Psoas muscle (tissue), 8 donors: ENCODE measurements around the gene KRT24. TPM values are rescaled to one million over a fixed set of nuclear protein-coding genes. Genes with fewer than 3 reads are reported as not detected.
"Not testable (repeated sequence)": the region's sequence is repeated elsewhere in the genome, so short reads cannot be mapped to it uniquely, and the experiment has no call there.

Experiments used
- ATAC-seq, 4 donors: fragments of 200-7000 bp; cut with Tn5 transposase; one replicate each; pipeline ENCODE4 v1.9.1; 2020; ENCODE audit warnings: moderate library complexity in 3 of 4, mild to moderate bottlenecking in 2 of 4
- DNase-seq, 2 donors: peaks; one replicate each; pipeline ENCODE4 v3.0.0-alpha.2; 2020
- H3K27ac ChIP-seq: fragments of 200-600 bp; one replicate; pipeline ENCODE4 v1.8.0; 2022
- H3K27me3 ChIP-seq, 3 donors: fragments of 200-600 bp in 1 of 3; one replicate each; pipeline versions ENCODE4 v1.6.1 to v1.8.0; 2013 to 2022; ENCODE audit warnings: low read length in 2 of 3, mild to moderate bottlenecking in 2 of 3, moderate library complexity in 1 of 3; ENCODE audit not compliant: insufficient read depth in 3 of 3
- H3K36me3 ChIP-seq, 2 donors: fragments of 200-600 bp in 1 of 2; one replicate each; pipeline versions ENCODE4 v1.6.1 to v1.8.0; 2013 to 2022; ENCODE audit warnings: low read depth in 1 of 2, mild to moderate bottlenecking in 1 of 2, moderate library complexity in 1 of 2; ENCODE audit not compliant: insufficient read depth in 1 of 2
- H3K4me1 ChIP-seq: fragments of 200-600 bp; one replicate; pipeline ENCODE4 v1.8.0; 2022
- H3K4me3 ChIP-seq: fragments of 200-600 bp; one replicate; pipeline ENCODE4 v1.8.0; 2022; ENCODE audit warnings: mild to moderate bottlenecking
- H3K9me3 ChIP-seq: fragments of 200-600 bp; one replicate; pipeline ENCODE4 v1.8.0; 2022
- WGBS, 3 donors: extraction: QIAGEN DNeasy Blood & Tissue Kit; methylation state at CpG; one replicate each; pipeline versions ENCODE4 v1.1.6 to v1.1.7; 2013; 5-methylcytosine and 5-hydroxymethylcytosine counted together
- intact Hi-C, 2 donors: fragments of 100-400 bp; cut with DNase I; formaldehyde crosslinking; loops; one replicate each; pipeline versions ENCODE4 v1.11.0 to v1.14.2; 2022
- long read RNA-seq, 2 donors: library from polyadenylated mRNA; unstranded; transcript quantifications; one replicate each; pipeline ENCODE4 v2.0.0, GENCODE V29; 2021
- polyA plus RNA-seq, 3 donors: library from polyadenylated mRNA; stranded (reverse); fragments of 200-250 nt; gene quantifications; one replicate each; pipeline ENCODE4 v1.2.3, GENCODE V29; 2013
- total RNA-seq, 4 donors: library from RNA; stranded (reverse); fragmentation: NEBNext Ultra II Directional in 2 of 4; extraction: Animal tissue kit (Norgen Biotek cat#: 25700) in 2 of 4; gene quantifications; one replicate each; pipeline versions ENCODE4 v1.2.1 to v1.2.4, GENCODE V29; 2021 to 2023
- TF ChIP-seq, protein P1 (sequence below): fragments of 200-600 bp; IDR thresholded peaks from one replicate; pipeline ENCODE4 v1.8.0; 2022; ENCODE audit warnings: antibody characterized with exemption
- donor health status: healthy with polysubstance abuse.
- donor health status: DM: no; HTN: no; CAD: no; lungs with moderate emphysema.
- donor health status: Bipolar disorder and iron deficiency.
- donor health status: healthy.
- donor health status: DM: yes; HTN: yes; CAD: no.
- donor health status: DM: no; HTN: no; CAD: no.
- donor health status: DM: no; HTN: no; CAD: no.
- donor health status: DM: yes; HTN: yes; CAD: no.

The KRT24 gene
- total RNA-seq: not detected
- not detected for polyA plus RNA-seq
- long read RNA-seq, donor 1: 0 reads
- long read RNA-seq, donor 2: 0 reads

DNA sequence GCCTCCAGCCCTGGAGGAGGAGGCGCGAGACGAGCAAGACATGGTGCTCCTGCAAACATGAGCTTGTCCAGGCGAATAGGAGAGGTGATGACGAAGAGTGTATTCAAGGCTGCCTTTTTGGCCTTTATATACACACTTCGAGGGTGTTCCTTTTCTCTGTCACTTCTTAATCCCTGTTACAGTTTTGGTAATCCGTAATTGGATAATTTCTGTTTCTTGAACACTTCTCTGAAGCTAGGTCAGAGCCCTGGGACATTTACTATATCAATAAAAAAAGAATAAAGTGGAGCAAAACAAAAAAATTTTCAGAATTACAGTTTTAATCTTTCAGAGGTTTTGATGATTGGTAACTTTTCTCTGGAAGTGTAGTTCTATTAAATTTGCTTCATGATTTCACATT lies at the start of gene KRT24:
KRT24 (minus strand) TSS at position 101 of the 400 bp plus-strand sequence; CDS start at position 42, 59 bp downstream.
- DNase-seq: no peak
- peaks cover 10% of the 10 kb centered on the region for H3K4me1 ChIP-seq
- H3K4me3 ChIP-seq: no peak within 1 kb of the TSS
- no peak within 1 kb of the TSS for H3K27ac ChIP-seq
- H3K9me3 ChIP-seq: no peaks in the 10 kb centered on the region
- ATAC-seq: no peak
- WGBS, 3 donors: 80 to 85% (median 84%) methylated on average over 7 of the region's 7 CpGs
- no peaks in the 10 kb centered on the region for H3K36me3 ChIP-seq
- H3K27me3 ChIP-seq: peaks cover 0 to 9% (median 0%) of the 10 kb centered on the region in 3 donors
- intact Hi-C loops: no loop called here
- TF ChIP-seq, protein P1, sequence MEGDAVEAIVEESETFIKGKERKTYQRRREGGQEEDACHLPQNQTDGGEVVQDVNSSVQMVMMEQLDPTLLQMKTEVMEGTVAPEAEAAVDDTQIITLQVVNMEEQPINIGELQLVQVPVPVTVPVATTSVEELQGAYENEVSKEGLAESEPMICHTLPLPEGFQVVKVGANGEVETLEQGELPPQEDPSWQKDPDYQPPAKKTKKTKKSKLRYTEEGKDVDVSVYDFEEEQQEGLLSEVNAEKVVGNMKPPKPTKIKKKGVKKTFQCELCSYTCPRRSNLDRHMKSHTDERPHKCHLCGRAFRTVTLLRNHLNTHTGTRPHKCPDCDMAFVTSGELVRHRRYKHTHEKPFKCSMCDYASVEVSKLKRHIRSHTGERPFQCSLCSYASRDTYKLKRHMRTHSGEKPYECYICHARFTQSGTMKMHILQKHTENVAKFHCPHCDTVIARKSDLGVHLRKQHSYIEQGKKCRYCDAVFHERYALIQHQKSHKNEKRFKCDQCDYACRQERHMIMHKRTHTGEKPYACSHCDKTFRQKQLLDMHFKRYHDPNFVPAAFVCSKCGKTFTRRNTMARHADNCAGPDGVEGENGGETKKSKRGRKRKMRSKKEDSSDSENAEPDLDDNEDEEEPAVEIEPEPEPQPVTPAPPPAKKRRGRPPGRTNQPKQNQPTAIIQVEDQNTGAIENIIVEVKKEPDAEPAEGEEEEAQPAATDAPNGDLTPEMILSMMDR: no peak

DNA sequence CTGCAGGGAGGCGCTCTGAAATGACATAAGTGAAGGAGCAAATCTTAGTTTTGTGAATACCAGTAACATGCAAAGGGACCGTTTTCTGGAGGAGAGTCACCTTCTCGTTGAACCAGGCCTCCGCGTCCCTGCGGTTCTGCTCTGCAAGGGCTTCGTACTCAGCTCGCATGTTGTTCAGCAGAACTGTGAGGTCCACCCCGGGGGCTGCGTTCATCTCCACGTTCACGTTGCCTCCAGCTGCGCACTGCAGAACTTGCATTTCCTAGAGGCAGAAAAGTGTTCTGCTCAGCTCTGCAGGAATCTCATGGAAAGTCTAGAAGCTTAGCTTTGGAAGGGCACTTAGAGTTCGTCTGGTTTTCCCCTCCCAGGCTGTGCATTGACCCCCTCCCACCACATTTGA lies 47.5 kb upstream of the KRT24 start:
- TF ChIP-seq, protein P1: no peak
- peaks cover 3 to 24% (median 4%) of the 10 kb centered on the region in 3 donors for H3K27me3 ChIP-seq
- no peaks in the 10 kb centered on the region for H3K4me1 ChIP-seq
- H3K36me3 ChIP-seq: no peaks in the 10 kb centered on the region
- ATAC-seq: no peak
- 71 to 75% (median 73%) methylated on average over 14 of the region's 14 CpGs for WGBS, 3 donors
- no peak overlapping the region for H3K4me3 ChIP-seq
- no peaks in the 10 kb centered on the region for H3K9me3 ChIP-seq
- H3K27ac ChIP-seq: no peak overlapping the region
- DNase-seq: no peak
- intact Hi-C loops: no loop called here

DNA sequence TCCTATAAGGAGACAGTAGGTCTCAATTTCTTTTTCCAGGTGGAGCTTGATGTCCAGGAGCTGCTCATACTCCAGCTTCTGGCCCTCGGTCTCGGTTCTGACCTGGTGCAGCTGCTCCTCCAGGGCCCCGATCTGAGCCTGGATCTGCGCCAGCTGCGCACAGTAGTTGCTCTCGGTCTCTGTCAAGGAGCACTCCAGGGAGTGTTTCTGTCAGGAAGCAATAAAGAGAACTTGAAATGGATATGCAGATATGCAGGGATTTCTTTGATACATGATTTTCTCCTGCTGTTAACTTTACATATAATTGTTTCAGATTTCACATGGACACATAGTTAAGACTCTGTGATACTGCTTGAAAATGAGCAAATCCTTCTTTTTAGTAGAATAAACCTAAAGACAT lies 46.8 kb upstream of the KRT24 start:
- no peaks in the 10 kb centered on the region for H3K36me3 ChIP-seq
- DNase-seq (no peak), ATAC-seq (no peak)
- WGBS, 3 donors: 35 to 48% (median 40%) methylated on average over 6 of the region's 6 CpGs
- H3K27me3 ChIP-seq: peaks cover 3 to 26% (median 4%) of the 10 kb centered on the region in 3 donors
- intact Hi-C loops: no loop called here
- no peaks in the 10 kb centered on the region for H3K9me3 ChIP-seq
- no peaks in the 10 kb centered on the region for H3K4me1 ChIP-seq
- H3K27ac ChIP-seq: no peak overlapping the region
- H3K4me3 ChIP-seq: no peak overlapping the region
- TF ChIP-seq, protein P1: no peak

DNA sequence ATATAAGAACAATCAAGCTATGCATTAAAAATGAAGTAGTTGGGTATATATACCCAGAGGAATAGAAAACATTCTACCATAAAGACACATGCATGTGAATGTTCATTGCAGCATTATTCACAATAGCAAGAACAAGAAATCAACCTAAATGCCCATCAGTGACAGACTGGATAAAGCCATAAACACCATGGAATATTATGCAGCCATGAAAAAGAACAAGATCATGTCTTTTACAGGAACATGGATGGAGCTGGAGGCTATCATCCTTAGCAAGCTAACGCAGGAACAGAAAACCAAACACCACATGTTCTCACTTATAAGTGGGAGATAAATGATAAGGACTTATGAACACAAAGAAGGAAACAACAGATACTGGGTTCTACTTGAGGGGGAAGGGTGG lies 45.1 kb upstream of the KRT24 start:
- H3K9me3 ChIP-seq, H3K27ac ChIP-seq, H3K4me1 ChIP-seq, DNase-seq, ATAC-seq, H3K4me3 ChIP-seq, H3K36me3 ChIP-seq, intact Hi-C loops: not testable (repeated sequence)
- WGBS, 3 donors: 79 to 84% (median 84%) methylated on average over 1 of the region's 1 CpG
- H3K27me3 ChIP-seq: peaks cover 3 to 41% (median 4%) of the 10 kb centered on the region in 3 donors

DNA sequence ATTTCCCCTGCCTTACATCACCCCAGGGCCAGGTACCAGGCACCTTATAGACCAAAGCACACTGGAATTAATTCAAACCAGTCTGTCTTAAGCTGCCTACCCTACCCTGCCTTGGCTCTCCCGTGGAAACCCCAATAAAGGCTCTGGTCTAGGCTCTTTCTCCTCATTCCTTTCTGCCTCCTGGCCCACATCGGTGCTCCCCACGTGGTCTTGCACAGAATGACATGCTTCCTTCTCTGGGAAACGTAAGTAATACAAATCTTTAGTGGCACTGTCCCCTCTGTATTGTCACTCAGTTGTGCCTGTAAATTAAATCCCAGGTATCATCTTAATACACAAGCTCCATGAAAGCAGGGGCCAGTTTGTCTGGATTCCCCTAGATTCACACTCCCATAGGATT lies 35.0 kb upstream of the KRT24 start:
- H3K9me3 ChIP-seq: peaks cover 9% of the 10 kb centered on the region
- TF ChIP-seq, protein P1: no peak
- H3K27me3 ChIP-seq: peaks cover 3 to 28% (median 9%) of the 10 kb centered on the region in 3 donors
- H3K36me3 ChIP-seq: no peaks in the 10 kb centered on the region
- DNase-seq (no peak), ATAC-seq (no peak)
- no peaks in the 10 kb centered on the region for H3K4me1 ChIP-seq
- no peak overlapping the region for H3K27ac ChIP-seq
- no peak overlapping the region for H3K4me3 ChIP-seq
- intact Hi-C loops: no loop called here
- 43 to 47% (median 46%) methylated on average over 4 of the region's 4 CpGs for WGBS, 3 donors
